HL-60/S4 treated with retinoic acid at 250 ng/mL for 4 days and 3 days (cell line): ENCODE results near the gene NEUROG2.
"Not testable (repeated sequence)": the region's sequence is repeated elsewhere in the genome, so short reads cannot be mapped to it uniquely, and the experiment has no call there.

ENCODE experiments used
- in situ Hi-C: fragments of 300-500 bp; cut with MboI; formaldehyde crosslinking; loops from 2 replicates; pipeline ENCODE4 v1.7.0; 2022; ENCODE audit warnings: low sequenced_read_pairs

Gene NEUROG2

GRCh38 chr4:112516066-112516470, at the start of gene NEUROG2:
Gene NEUROG2 (minus strand): TSS chr4:112516180. CDS start chr4:112515475, 705 bp downstream.
- in situ Hi-C loops, result no loop called here

- in situ Hi-C loops, result no loop called here
These were observed 48.8 kb upstream of the NEUROG2 start for GRCh38 chr4:112564706-112565270.

GRCh38 chr4:112563431-112564200, 47.6 kb upstream of the NEUROG2 start:
- in situ Hi-C loops, result no loop called here

GRCh38 chr4:112562254-112562879, 46.4 kb upstream of the NEUROG2 start:
- in situ Hi-C loops, result no loop called here

GRCh38 chr4:112560084-112560483, 44.1 kb upstream of the NEUROG2 start:
- in situ Hi-C loops, result no loop called here

- in situ Hi-C loops, result no loop called here
These were observed 43.1 kb upstream of the NEUROG2 start for GRCh38 chr4:112559053-112559452.

- in situ Hi-C loops, result no loop called here
These were observed 41.9 kb upstream of the NEUROG2 start for GRCh38 chr4:112557676-112558411.

- in situ Hi-C loops, result not testable (repeated sequence)
These were observed 38.3 kb upstream of the NEUROG2 start for GRCh38 chr4:112554271-112554670.

GRCh38 chr4:112552668-112553067, 36.7 kb upstream of the NEUROG2 start:
- in situ Hi-C loops, result no loop called here

- in situ Hi-C loops, result no loop called here
These were observed 34.7 kb upstream of the NEUROG2 start for GRCh38 chr4:112550728-112551127.

GRCh38 chr4:112546476-112546875, 30.5 kb upstream of the NEUROG2 start:
- in situ Hi-C loops, result no loop called here

- in situ Hi-C loops, result no loop called here
These were observed 29.4 kb upstream of the NEUROG2 start for GRCh38 chr4:112545346-112545745.

GRCh38 chr4:112540695-112541094, 24.7 kb upstream of the NEUROG2 start:
- in situ Hi-C loops, result no loop called here

- in situ Hi-C loops, result no loop called here
These were observed 20.1 kb upstream of the NEUROG2 start for GRCh38 chr4:112536123-112536522.

GRCh38 chr4:112532267-112532666, 16.3 kb upstream of the NEUROG2 start:
- in situ Hi-C loops, result no loop called here

- in situ Hi-C loops, result no loop called here
These were observed 15.2 kb upstream of the NEUROG2 start for GRCh38 chr4:112531146-112531545.

- in situ Hi-C loops, result no loop called here
These were observed 10.1 kb upstream of the NEUROG2 start for GRCh38 chr4:112526061-112526460.

- in situ Hi-C loops, result no loop called here
These were observed 8.0 kb upstream of the NEUROG2 start for GRCh38 chr4:112523764-112524505.

GRCh38 chr4:112523008-112523721, 7.2 kb upstream of the NEUROG2 start:
- in situ Hi-C loops, result no loop called here

- in situ Hi-C loops, result not testable (repeated sequence)
These were observed 6.5 kb upstream of the NEUROG2 start for GRCh38 chr4:112522431-112522830.
